HL-60/S4 (cell line): ENCODE data around the gene RSPO4.

ENCODE experiments used
- in situ Hi-C: fragments of 300-500 bp; cut with MboI; formaldehyde crosslinking; loops from 2 replicates; pipeline ENCODE4 v1.14.3; 2022; ENCODE audit warnings: low sequenced_read_pairs

The RSPO4 gene

DNA sequence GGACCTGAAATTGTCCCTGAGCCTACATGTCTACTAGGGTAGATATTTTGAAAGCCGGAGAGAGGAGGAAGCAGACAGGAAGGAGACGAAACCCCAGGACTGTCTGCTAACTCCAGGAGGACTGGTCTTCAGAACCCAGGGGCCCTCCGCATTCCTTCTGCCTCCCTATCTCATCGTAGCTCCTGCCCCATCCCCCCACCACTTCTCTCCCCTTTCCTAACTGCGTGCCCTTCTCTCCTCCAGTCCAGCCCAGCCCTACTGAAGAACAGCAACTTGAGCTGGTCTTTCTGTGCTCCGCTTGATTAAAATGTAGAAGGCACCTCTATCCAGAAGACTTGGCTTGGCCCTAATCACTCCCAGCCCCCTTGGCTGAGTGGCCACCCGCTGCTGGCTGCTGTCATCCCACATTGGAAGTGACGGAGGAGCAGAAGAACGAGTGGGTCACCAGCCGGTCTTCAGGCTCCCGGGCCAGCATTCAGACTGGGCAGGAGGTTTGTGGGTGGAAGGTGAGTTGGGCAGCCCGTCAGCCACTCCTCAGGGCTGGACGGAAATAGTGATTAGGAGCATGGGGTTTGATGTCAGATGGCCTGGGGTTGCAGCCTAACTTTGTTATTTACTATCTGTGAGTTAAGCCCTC is 57.2 kb downstream of the RSPO4 start:
- in situ Hi-C loops, result no loop called here

DNA sequence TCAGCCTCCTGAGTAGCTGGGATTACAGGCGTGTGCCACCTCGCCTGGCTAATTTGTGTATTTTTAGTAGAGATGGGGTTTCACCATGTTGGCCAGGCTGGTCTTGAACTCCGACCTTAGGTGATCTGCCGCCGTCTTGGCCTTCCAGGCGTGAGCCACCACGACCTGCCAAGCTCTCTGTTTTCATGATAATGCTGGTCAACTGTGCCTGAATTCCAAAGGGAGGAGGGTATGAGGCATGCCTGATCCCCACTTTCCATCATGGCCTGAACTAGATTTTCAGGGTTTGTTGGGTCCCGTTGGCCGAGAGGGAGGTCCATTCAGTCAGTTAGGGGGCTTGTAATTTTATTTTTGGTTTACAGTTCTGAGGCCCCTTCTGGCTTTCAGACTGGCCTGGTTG is 58.0 kb downstream of the RSPO4 start:
- in situ Hi-C loops, result no loop called here

DNA sequence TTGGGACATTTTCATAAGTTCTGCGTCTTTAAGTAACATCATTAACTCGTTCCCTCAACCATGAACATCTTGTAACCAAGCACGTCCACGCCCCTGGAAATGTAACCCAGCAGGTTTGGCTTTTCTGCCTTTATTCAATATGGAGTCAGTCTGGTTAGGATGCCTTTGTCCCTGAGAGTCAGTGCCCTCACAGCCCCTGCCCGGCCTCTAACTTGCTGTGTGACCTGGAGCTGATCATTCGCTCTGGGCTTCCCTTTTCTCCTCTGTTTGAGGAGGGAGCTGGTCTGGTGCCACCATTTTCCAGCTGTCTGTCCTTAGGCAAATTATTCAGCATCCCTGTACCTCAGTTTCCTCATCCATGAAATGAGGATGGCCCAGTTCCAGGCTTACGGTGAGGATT is 59.5 kb downstream of the RSPO4 start:
- in situ Hi-C loops, result no loop called here

DNA sequence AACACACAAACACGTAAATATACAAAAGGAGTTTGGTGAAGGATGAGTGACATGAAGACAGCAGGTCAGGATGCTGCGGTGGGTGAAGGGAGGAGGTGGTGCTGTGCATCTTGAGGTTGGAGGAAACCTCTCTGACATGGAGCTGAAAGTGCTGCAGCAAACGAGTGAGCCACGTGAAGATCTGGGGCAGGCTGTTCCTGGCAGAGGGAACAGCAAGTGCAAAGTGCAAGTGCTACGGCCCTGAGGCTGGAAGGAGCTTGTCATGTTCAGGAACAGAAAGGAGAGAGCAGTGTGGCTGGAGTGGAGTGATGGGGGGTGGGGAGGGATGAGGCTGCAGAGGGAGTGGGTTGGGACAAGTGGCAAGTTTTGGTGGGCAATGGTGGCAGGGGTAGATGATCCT is 61.2 kb downstream of the RSPO4 start:
- in situ Hi-C loops, result no loop called here

DNA sequence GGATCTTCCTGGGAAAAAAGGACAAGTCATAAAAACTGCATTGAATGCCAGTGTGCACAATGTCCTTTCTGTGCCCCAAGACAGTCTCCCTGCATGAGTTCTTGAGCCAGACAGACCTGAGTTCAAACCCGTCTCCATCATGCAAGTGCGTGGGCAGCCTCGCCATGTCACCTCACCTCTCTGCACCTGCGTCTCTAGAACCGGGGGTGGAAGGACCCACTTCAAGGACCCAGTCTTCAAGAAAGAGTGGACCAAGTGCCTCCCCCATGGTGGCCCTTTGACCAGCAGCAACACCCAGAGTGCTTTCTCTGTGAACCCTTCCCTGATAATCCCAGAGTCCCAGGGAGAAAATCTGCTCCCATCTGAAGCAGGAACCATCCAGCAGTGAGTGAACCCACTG is 62.5 kb downstream of the RSPO4 start:
- in situ Hi-C loops, result no loop called here

DNA sequence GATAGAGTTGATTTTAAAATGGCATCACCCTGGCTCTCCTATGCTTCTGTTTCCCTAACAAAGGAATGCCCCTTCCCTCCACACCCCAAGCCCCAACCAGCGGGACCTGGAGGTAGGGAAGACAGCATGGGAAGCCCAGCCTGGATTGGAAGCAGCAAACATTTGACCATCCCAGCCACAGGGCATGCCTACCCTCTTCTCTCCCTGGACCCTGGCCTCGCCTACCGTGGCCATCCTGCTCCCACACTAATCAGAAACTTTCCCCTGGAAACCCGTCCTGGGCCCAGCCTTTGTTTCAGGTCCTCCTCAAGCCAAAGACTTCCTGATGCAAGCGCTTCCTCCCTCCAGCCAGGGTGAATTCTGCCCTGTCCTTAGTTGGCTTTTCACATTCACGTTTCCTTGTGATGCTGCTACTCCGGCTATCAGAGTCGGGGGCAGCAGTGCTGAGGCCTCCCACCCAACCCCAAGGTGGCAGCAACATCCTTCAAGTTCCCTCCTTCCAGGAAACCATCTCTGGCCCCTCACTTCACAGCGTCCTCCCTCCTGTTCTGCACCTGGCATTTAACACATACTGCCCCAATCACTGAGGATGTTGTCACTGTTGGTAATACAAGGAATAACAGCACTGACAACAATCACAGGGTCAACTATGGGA is 67.8 kb downstream of the RSPO4 start:
- in situ Hi-C loops, result no loop called here

DNA sequence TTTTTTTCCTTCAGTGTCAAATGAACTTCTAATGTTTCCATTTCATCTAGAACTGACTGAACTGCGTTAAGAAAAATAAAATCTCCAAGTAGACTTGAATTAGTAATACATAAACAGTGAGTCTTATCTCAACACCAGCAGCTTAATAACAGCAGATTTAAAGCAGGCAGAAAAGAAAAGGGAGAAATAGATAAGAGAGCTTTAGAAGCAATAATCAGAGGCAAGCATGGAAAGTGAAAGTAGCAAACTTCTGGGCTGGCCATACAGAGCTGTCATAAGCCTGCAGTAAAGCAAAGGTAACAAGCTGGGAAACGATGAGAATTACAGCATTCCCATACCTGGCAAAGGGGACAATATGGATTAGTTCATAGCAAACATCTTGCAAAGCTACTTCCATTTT is 69.1 kb downstream of the RSPO4 start:
- in situ Hi-C loops, result no loop called here

DNA sequence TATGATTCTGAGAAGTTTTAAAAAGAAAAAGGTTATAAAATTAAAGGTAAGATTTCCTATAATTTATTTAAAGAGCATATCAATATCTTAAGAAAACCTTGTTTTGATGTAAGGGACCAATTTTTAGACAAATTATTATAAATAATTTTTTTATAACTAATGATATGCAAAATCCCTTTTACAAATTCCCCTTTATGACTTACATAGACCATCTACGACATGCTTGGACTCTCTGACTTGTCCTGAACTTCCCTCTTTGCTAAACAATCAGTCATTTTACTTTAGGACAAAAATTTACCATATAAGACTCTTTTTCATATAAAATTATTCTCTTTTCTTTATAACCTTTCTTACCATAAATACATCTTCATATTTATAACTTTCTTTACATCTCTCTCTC is 70.7 kb downstream of the RSPO4 start:
- in situ Hi-C loops, result no loop called here

DNA sequence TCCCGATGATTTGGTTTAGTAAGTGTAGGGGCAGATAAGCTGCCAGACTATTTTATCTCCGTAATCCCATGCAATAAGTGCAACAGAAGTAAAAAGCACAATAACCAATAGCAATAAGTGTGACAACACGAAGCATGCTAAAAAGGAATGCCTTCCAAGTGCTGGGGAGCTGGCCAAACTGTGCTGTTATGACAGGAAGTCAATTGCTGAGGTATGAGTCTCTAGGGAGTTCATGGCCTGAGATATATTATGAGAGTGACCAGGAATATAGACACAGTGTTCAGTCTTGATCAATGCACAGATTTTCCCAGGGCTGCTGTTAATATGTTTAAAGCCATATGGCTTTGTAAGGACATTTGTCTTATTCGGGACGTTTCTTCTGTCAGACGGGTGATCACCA is 75.4 kb downstream of the RSPO4 start:
- in situ Hi-C loops, result no loop called here

DNA sequence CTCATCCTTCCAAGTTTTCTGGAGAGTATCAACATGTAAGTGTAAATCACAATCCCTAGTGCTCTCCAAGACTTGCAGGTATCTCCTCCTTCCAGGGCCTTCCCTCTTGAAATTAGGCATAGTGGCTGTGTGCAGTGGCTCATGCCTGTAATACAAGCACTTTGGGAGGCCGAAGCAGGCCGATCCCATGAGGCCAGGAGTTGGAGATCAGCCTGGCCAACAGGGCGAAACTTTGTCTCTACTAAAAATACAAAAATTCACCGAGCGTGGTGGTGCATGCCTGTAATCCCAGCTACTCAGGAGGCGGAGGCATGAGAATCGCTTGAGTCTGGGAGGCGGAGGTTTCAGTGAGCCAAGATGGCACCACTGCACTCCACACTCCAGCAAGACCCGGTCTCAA is 76.6 kb downstream of the RSPO4 start:
- in situ Hi-C loops, result no loop called here

DNA sequence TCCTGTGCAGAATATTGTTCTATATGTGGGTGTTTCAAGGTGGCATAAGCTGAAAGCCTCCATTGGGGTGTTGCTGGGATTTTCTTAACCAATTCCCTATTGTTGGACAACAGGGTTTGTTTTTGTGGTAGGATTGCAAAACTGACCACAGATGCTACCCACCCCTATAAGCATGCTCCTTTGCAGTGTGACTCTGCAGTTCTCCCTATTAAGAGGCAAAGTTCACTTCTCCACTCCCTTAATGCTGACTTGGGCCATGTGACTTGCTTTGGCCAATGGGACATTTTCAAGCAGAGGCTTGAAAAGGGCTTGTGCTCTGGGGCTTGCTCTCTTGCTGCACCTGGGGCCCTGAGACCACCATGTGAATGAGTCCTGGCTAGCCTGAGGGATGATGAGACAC is 77.5 kb downstream of the RSPO4 start:
- in situ Hi-C loops, result no loop called here

DNA sequence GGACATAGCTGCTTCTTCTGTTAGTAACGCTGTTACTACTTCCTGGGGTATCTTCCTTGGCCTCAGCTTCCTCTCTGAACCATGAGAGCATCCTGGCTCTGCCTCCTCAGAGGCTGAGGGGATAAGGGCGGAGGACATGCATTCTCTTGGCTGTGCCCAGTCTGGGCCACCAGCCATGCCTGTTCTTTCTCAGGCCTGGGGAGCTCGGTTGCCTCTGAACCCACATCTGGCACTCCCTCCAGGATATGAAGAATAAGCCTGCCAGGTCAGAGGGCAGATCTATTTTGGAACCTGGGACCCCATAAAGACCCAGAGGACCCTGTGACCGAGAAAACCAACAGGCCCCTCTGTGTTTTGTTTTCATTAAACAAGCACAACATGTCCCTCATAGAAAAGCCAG is 79.3 kb downstream of the RSPO4 start:
- in situ Hi-C loops, result no loop called here

DNA sequence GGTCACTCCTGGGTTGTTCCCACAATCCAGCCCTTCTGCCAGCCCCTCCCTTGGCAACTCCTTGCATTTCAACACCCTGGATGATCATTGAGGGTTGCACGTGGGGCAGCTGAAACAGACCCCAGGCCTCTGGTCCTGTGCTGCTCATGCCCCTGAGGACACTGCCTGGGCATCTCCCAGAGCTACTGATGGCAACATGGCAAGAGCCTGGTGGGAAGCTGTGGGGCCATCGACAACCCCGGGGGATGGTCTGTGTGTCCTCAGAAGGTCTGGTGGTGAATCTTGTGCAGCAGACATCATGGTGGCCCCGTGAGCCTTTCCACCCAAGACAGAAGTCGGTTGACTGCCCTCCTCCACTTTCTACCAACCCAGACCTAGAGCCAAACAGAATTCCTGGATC is 81.0 kb downstream of the RSPO4 start:
- in situ Hi-C loops, result no loop called here

DNA sequence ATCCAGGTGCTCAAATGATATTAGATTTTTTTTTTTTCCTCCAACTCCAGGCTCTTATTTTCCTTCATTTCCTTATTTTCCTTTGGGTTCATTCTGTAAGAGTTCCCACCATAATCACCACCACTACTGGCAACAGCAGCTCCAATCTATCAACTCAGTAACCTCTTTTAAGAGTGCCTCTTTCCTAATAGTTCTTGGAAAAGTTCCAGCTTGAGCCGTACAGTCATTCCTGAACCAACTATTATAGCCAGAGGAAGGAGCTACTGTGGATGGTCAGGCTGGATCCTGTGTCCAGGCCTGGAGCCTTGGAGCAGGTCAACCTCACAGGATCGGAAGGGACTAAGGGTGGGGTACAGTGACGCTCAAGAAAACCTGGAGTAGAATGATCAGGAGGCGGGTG is 81.8 kb downstream of the RSPO4 start:
- in situ Hi-C loops, result no loop called here

DNA sequence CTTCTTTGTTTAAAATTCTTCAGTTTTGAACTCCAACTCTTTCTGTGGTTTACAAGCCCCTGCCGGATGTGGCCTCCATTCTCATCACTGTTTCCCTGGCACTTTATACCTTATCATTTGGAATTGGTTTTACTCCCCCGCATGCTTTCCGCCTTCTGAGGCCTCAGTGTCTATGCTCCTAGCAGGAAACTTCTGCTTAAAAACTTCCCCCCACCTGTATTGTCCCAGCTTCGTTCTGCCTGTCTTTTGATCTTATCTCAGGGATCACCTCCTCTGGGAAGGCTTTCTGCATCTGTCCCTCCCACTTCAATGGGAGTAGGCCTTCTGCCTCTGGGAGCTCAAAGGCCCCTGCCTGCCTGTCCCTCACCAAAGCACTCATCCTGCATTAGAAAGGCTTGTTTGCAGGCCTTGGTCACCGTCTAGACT is 82.6 kb downstream of the RSPO4 start:
- in situ Hi-C loops, result no loop called here

DNA sequence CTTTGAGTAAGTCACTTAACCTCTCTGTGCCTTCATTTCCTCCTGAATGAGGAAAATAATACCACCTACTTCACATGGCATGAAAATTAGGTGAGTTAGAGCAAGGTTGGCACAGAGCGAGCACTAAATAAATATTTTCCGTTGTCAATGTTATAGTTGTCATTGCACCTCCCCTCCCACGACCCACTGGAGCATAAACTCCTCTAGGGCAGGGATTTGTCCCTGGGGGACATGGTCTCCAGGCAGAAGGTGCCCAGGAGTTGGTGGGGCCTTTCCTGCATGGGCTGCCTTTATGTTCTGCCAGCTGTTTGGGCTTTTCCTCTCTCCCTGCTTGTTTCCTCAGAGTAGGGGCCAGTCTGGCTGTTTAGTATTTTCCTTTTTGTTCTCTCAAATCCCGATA is 84.7 kb downstream of the RSPO4 start:
- in situ Hi-C loops, result no loop called here

DNA sequence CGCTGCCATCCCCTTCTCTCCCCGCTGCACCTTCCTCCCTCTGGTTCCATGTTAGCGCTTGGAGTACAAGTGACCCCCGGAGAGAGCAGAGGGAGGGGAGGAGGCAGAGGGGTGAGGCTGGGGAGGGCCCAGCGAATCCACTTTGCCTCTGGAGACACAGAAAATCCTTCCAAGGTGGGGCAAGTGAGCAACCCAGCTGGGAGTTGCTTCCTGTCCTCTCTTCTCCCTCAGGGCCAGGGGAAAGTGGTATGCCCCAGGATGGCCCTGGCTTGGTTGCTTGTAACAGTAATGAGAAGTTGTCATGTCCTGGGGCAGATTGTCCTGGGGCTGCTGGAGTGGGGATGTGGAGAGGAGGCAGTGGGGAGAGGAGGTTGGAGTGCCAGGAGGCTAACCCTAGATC is 85.3 kb downstream of the RSPO4 start:
- in situ Hi-C loops, result no loop called here

DNA sequence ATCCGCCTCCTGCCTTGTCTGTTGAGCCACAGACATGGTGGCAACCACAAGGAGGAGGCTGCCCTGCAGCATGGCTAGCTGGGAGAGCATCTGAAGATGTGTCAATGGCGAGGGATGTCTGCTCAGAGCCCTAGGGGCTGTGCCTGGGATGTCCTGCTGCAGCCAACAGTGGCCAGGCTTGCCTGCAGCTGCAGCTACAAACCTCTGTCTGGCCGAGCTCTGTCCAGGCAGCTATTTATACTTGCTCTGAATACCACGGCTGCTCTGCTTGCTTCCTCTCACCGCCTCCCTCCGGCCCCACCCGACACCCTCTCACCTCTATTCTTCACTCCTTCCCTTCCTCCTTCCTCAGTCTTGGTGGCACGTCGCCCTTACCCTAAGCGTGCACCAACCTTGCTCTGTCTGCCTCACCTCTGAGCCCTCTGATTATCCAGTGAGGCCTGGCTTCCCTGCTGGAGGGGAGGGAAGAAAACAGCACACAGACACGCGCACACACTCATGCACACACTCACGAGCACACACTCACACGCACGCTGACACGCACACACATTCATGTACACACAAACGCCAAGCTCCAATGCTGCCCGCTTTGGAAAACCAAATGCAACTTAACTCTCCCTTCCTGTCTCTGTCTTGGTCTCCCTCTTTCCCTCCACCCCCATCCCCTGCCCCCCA is 85.8 kb downstream of the RSPO4 start, which contains the start of gene ANGPT4:
TSS of gene ANGPT4 (minus strand) at position 210 of the 675 bp plus-strand sequence. CDS start at position 90, 120 bp downstream.
- in situ Hi-C loops, result no loop called here

DNA sequence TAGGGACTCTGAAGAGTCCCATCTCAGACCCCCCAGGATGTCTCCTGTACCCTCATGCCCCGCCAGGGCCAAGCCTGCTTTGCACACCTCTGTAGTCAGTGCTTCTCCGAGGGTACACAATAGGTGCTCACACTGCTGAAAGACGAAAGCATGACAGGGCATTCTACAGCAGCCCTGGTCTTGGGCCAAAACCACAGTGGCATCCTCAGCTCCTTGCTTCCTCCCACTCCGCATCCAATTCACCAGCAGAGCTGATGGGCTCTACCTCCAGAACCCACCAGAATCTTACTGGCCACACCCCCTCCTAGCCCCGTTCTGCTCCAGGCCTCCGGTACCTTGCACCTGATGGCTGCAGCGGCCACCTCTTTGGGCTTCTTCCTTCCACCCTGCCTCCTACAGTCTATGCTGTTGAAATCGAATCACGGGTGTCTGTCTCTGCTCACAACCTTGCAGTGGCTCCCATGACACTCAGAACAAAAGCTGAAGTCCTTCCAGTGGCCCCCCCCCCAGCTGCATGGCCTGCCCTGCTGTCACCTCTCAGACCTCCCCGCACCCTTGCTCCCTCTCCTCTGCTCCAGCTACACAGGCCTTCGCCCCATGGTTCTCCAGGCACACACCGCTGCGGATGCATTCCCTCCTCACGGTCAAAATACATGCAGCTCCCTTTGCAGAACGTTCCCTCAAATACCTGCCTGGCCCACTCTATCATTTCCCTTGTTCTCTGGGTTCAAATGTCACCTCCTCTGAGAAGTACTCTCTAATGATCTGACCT is 87.2 kb downstream of the RSPO4 start:
- in situ Hi-C loops, result no loop called here

DNA sequence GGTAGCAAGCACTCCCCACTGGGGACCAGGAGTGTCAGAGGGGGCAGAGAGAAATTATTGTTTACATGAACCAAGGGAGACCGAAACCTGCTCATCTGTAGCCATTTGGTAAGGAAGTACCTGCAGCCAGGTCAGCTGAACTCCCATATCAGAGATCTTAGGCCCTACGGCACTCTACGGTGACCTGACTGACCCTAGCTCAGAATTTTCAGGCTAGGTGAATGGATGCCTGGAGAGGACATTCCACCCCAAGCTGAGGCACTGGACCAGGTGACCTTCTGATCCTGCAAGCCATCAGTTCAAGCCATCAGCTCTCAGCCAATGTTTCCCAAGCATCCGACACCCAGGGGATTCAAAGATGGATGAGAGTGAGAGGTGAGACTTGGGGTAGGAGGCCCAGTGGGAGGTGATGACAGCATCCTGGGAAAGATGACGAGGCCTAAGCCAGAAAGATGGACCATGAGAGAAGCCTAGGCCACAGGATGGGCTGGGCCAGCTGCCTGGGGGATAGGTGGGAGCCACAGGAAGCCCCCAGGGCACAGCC is 88.7 kb downstream of the RSPO4 start:
- in situ Hi-C loops, result no loop called here

DNA sequence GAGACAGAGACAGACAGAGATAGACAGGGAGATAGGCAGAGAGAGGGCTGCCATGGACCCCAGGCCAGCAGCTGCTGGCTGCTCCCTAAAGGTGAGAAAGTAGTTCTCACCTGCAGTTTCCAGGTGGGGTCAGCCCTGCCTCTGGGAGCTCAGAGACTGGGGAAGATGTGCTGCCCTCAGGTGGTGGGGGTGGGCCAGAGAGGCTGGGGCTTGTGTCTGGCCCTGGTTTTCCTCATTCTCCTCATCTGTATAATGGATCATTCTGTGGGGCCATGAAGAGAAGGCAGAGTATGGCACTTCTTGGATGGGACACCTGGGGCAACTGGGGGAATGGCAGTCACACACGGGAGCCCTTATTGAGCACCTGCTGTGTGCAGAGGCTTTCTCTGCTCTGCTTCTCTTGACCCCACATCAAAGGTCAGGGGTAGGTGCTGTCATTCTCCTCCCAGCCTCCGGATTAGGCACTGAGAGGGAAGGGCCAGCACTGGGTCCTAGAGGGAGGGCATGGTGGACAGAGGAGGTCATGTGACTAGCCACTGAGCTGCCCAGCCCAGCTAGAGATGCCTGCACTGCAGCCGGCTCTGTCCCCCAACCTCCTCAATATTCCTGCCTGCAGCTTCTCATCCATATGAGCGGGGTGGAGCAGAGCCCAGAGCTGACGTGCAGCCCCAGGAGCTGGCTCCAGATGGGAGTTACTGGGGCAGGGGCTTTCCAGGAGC is 90.1 kb downstream of the RSPO4 start:
- in situ Hi-C loops, result no loop called here
